Naive thymus-derived CD4-positive, alpha-beta T cell (primary cell): ENCODE measurements around the gene PACS2. TPM values are rescaled to one million over a fixed set of nuclear protein-coding genes. Genes with fewer than 3 reads are reported as not detected.
A peak's percentile ranks its signal among the peaks of the same experiment; 100 is the strongest.
"Not testable (repeated sequence)": the region's sequence is repeated elsewhere in the genome, so short reads cannot be mapped to it uniquely, and the experiment has no call there.

Experiments used
- ATAC-seq: fragments of 150-1000 bp; cut with Tn5 transposase; 2 replicates; pipeline ENCODE4 v1.10.0; 2021; ENCODE audit warnings: mild to moderate bottlenecking, moderate library complexity
- CTCF ChIA-PET: fragments of 350-600 bp; sonication (Branson Sonifier 250); formaldehyde crosslinking; loops from one replicate; lab custom pipeline; 2021; ENCODE audit warnings: antibody characterized with exemption; lab: Charles Lee
- POLR2A ChIA-PET: fragments of 350-600 bp; sonication (Branson Sonifier 250); formaldehyde crosslinking; loops from one replicate; lab custom pipeline; 2021; ENCODE audit warnings: antibody characterized with exemption, inconsistent platforms; lab: Charles Lee
- DNase-seq, 9 donors: peaks; one replicate each; pipeline versions ENCODE4 v3.0.0 to v3.0.0-alpha.2; 2020 to 2022; ENCODE audit warnings: mixed read lengths in 1 of 9
- H3K27ac ChIP-seq: one replicate; pipeline ENCODE4 v1.7.0; 2013; ENCODE audit warnings: mild to moderate bottlenecking, low read depth, low read length, moderate library complexity
- H3K27me3 ChIP-seq, 2 donors: one replicate each; pipeline ENCODE4 v1.7.0; 2013; ENCODE audit warnings: low read length in 2 of 2, mild to moderate bottlenecking in 2 of 2, moderate library complexity in 2 of 2; ENCODE audit not compliant: control insufficient read depth in 2 of 2, insufficient read depth in 2 of 2
- H3K36me3 ChIP-seq, 3 experiments: 1 replicate in 2 of 3; 2 replicates in 1 of 3; pipeline ENCODE4 v1.7.0; 2013; ENCODE audit warnings: low read length in 3 of 3, mild to moderate bottlenecking in 3 of 3, moderate library complexity in 1 of 3; ENCODE audit not compliant: insufficient read depth in 3 of 3, control insufficient read depth in 2 of 3
- H3K4me1 ChIP-seq, 2 donors: one replicate each; pipeline ENCODE4 v1.7.0; 2013; ENCODE audit warnings: low read length in 2 of 2, mild to moderate bottlenecking in 2 of 2, moderate library complexity in 1 of 2; ENCODE audit not compliant: control insufficient read depth in 2 of 2, insufficient read depth in 2 of 2
- H3K4me3 ChIP-seq: 2 replicates; pipeline ENCODE4 v1.7.0; 2013; ENCODE audit warnings: mild to moderate bottlenecking, low read length
- H3K9me3 ChIP-seq, 3 experiments: 1 replicate in 2 of 3; 2 replicates in 1 of 3; pipeline ENCODE4 v1.7.0; 2013; ENCODE audit warnings: low read length in 3 of 3; ENCODE audit not compliant: control insufficient read depth in 2 of 3
- H3K27ac Mint-ChIP-seq, 9 donors: one replicate each; pipeline ENCODE4 v1.8.0; 2020 to 2022; ENCODE audit warnings: mixed read lengths in 9 of 9, mild to moderate bottlenecking in 8 of 9, moderate library complexity in 5 of 9, inconsistent platforms in 2 of 9
- H3K27me3 Mint-ChIP-seq, 5 donors: one replicate each; pipeline ENCODE4 v1.8.0; 2021 to 2022; ENCODE audit warnings: mixed read lengths in 5 of 5, mild to moderate bottlenecking in 1 of 5
- H3K36me3 Mint-ChIP-seq, 5 donors: one replicate each; pipeline ENCODE4 v1.8.0; 2020 to 2022; ENCODE audit warnings: mixed read lengths in 5 of 5, mild to moderate bottlenecking in 3 of 5, inconsistent platforms in 1 of 5
- H3K4me1 Mint-ChIP-seq, 7 donors: one replicate each; pipeline ENCODE4 v1.8.0; 2020 to 2022; ENCODE audit warnings: mixed read lengths in 7 of 7, mild to moderate bottlenecking in 3 of 7, inconsistent platforms in 1 of 7
- H3K4me3 Mint-ChIP-seq, 10 donors: one replicate each; pipeline ENCODE4 v1.8.0; 2020 to 2022; ENCODE audit warnings: mild to moderate bottlenecking in 10 of 10, mixed read lengths in 10 of 10, moderate library complexity in 6 of 10, inconsistent platforms in 2 of 10
- H3K9me3 Mint-ChIP-seq, 11 donors: one replicate each; pipeline ENCODE4 v1.8.0; 2020 to 2022; ENCODE audit warnings: mixed read lengths in 11 of 11, mild to moderate bottlenecking in 4 of 11, inconsistent platforms in 1 of 11, moderate library complexity in 1 of 11
- intact Hi-C, 2 donors: fragments of 100-400 bp; cut with micrococcal nuclease; formaldehyde crosslinking; loops; one replicate each; pipeline ENCODE4 v1.15.1; 2023
- polyA plus RNA-seq, 2 donors: library from polyadenylated mRNA; unstranded; fragments of 300-500 nt; fragmentation: Illumina TruSeq; gene quantifications; one replicate each; pipeline ENCODE4 v1.2.3, GENCODE V29; 2021
- total RNA-seq, 6 experiments: library from RNA in 5 of 6; stranded (reverse) in 5 of 6; gene quantifications; 1 replicate in 5 of 6; 2 replicates in 1 of 6; pipeline ENCODE4 v1.2.3 and lab custom pipeline; 2021 to 2026

The PACS2 gene
- total and polyA plus RNA-seq, 7 experiments from 2014 or later, result 1.5 to 75.4 (median 69.2) TPM

- ATAC-seq (no peak), DNase-seq (no peak)
- peaks cover 20 to 57% (median 41%) of the 10 kb centered on the region in 7 donors for H3K4me1 Mint-ChIP-seq
- no peaks in the 10 kb centered on the region for H3K9me3 Mint-ChIP-seq
- H3K27me3 Mint-ChIP-seq, result no peaks in the 10 kb centered on the region
- H3K4me1 ChIP-seq, result peaks cover 0 to 12% of the 10 kb centered on the region in 2 donors
- H3K27me3 ChIP-seq, result no peaks in the 10 kb centered on the region
- peaks cover 0 to 6% (median 0%) of the 10 kb centered on the region in 5 donors for H3K36me3 Mint-ChIP-seq
- intact Hi-C loops, result no loop called here
- peaks cover 0 to 13% (median 0%) of the 10 kb centered on the region in 3 experiments for H3K36me3 ChIP-seq
- POLR2A ChIA-PET, result no interaction called here
- H3K9me3 ChIP-seq, result no peaks in the 10 kb centered on the region
- H3K4me3 Mint-ChIP-seq, result peak overlapping the region in 1 of 10 donors; percentile 43
- peak overlapping the region in 1 of 9 donors; percentile 33 for H3K27ac Mint-ChIP-seq
- CTCF ChIA-PET, result no interaction called here
- H3K27ac ChIP-seq, result no peak overlapping the region
- no peak overlapping the region for H3K4me3 ChIP-seq
These were observed 27.8 kb upstream of the PACS2 start for GRCh38 chr14:105286759-105287144.

GRCh38 chr14:105287249-105288102, 27.1 kb upstream of the PACS2 start:
- CTCF ChIA-PET, result no interaction called here

GRCh38 chr14:105288936-105289335, 25.6 kb upstream of the PACS2 start:
- H3K4me1 Mint-ChIP-seq, result peaks cover 23 to 62% (median 42%) of the 10 kb centered on the region in 7 donors
- H3K9me3 Mint-ChIP-seq, ATAC-seq, DNase-seq, H3K36me3 Mint-ChIP-seq, H3K9me3 ChIP-seq, H3K4me3 Mint-ChIP-seq, H3K4me3 ChIP-seq, H3K27ac ChIP-seq, H3K27me3 Mint-ChIP-seq, H3K27me3 ChIP-seq, intact Hi-C loops: not testable (repeated sequence)
- H3K27ac Mint-ChIP-seq, result peak overlapping the region in 2 of 9 donors; percentile 38 to 62
- POLR2A ChIA-PET, result interaction anchor here (0.6 kb wide), 1 partner anchor 76 kb away, joined by 3 read pairs; no protein-coding TSS in a partner anchor
- peaks cover 0 to 13% (median 0%) of the 10 kb centered on the region in 3 experiments for H3K36me3 ChIP-seq
- peaks cover 6 to 25% of the 10 kb centered on the region in 2 donors for H3K4me1 ChIP-seq
- CTCF ChIA-PET, result interaction anchor here (0.6 to 0.7 kb wide), 2 partner anchors 166 to 372 kb away, joined by 3 to 5 read pairs; no protein-coding TSS in a partner anchor

More at GRCh38 chr14:105287249-105288102, 27.1 kb upstream of the PACS2 start:
- peak overlapping the region in 1 of 10 donors; percentile 26 for H3K4me3 Mint-ChIP-seq
- H3K9me3 ChIP-seq, result no peaks in the 10 kb centered on the region
- peaks cover 18 to 53% (median 37%) of the 10 kb centered on the region in 7 donors for H3K4me1 Mint-ChIP-seq
- no peak overlapping the region for H3K4me3 ChIP-seq
- POLR2A ChIA-PET, result interaction anchor here (0.6 kb wide), 1 partner anchor 16 kb away, joined by 3 read pairs; no protein-coding TSS in a partner anchor
- no peak overlapping the region for H3K27ac ChIP-seq
- no peaks in the 10 kb centered on the region for H3K9me3 Mint-ChIP-seq
- H3K27me3 Mint-ChIP-seq, result no peaks in the 10 kb centered on the region
- no peaks in the 10 kb centered on the region for H3K27me3 ChIP-seq
- ATAC-seq (no peak), DNase-seq (no peak)
- peak overlapping the region in 4 of 9 donors; percentile 13 to 55 (median 38) for H3K27ac Mint-ChIP-seq
- intact Hi-C loops, result no loop called here
- H3K36me3 Mint-ChIP-seq, result peaks cover 0 to 2% (median 0%) of the 10 kb centered on the region in 5 donors
- peaks cover 0 to 15% of the 10 kb centered on the region in 2 donors for H3K4me1 ChIP-seq
- peaks cover 0 to 13% (median 0%) of the 10 kb centered on the region in 3 experiments for H3K36me3 ChIP-seq

- peaks cover 27 to 54% (median 37%) of the 10 kb centered on the region in 7 donors for H3K4me1 Mint-ChIP-seq
- no peak overlapping the region for H3K4me3 ChIP-seq
- intact Hi-C loops, result loop anchor here in 1 of 2 donors (10.0 kb wide), 1 partner anchor 46 kb away; the partner anchor contains the start of gene BTBD6
- ATAC-seq (peak; percentile 48), DNase-seq (no peak)
- H3K27me3 ChIP-seq, result no peaks in the 10 kb centered on the region
- ChIA-PET POLR2A (interaction anchor here (1.7 to 4.3 kb wide), 2 partner anchors 10 to 24 kb away, joined by 4 to 19 read pairs; partner anchors contain the start of gene PACS2), CTCF (no interaction called here)
- H3K9me3 Mint-ChIP-seq, result no peaks in the 10 kb centered on the region
- peaks cover 0 to 5% (median 0%) of the 10 kb centered on the region in 3 experiments for H3K36me3 ChIP-seq
- H3K4me1 ChIP-seq, result peaks cover 14 to 29% of the 10 kb centered on the region in 2 donors
- no peak overlapping the region for H3K27ac ChIP-seq
- H3K27me3 Mint-ChIP-seq, result no peaks in the 10 kb centered on the region
- H3K4me3 Mint-ChIP-seq, result peak overlapping the region in 1 of 10 donors; percentile 14
- H3K27ac Mint-ChIP-seq, result peak overlapping the region in 7 of 9 donors; percentile 40 to 74 (median 69)
- H3K9me3 ChIP-seq, result no peaks in the 10 kb centered on the region
- H3K36me3 Mint-ChIP-seq, result peaks cover 0 to 4% (median 0%) of the 10 kb centered on the region in 5 donors
These were observed 23.8 kb upstream of the PACS2 start for GRCh38 chr14:105290621-105291346.

GRCh38 chr14:105292826-105293711, 21.5 kb upstream of the PACS2 start:
- ChIA-PET POLR2A (interaction anchor here (0.7 to 4.3 kb wide), 3 partner anchors 8 to 45 kb away, joined by 3 to 19 read pairs (median 9); partner anchors contain the start of genes BRF1, BTBD6 and PACS2), CTCF (interaction anchor here (0.7 to 1.2 kb wide), 2 partner anchors 32 to 188 kb away, joined by 3 to 4 read pairs; no protein-coding TSS in a partner anchor)
- no peaks in the 10 kb centered on the region for H3K36me3 ChIP-seq
- Mint-ChIP-seq H3K36me3 (peaks cover 0 to 4% (median 0%) of the 10 kb centered on the region in 5 donors), H3K27ac (peak overlapping the region; percentile 45 to 99 (median 88)), H3K27me3 (no peaks in the 10 kb centered on the region), H3K4me3 (peak overlapping the region; percentile 54 to 83 (median 72)), H3K4me1 (peaks cover 29 to 48% (median 38%) of the 10 kb centered on the region in 7 donors), H3K9me3 (no peaks in the 10 kb centered on the region)
- H3K27me3 ChIP-seq, result no peaks in the 10 kb centered on the region
- peak; percentile 7 for ATAC-seq
- H3K4me3 ChIP-seq, result peak overlapping the region; percentile 21
- peak in 2 of 9 donors; percentile 24 to 56 for DNase-seq
- peaks cover 14 to 31% of the 10 kb centered on the region in 2 donors for H3K4me1 ChIP-seq
- no peaks in the 10 kb centered on the region for H3K9me3 ChIP-seq
- intact Hi-C loops, result loop anchor here in 1 of 2 donors (10.0 kb wide), 1 partner anchor 48 kb away; the partner anchor contains the start of gene BTBD6
- peak overlapping the region; percentile 65 for H3K27ac ChIP-seq
